GM06990 (cell line): ENCODE measurements around the gene ZNF519.

ENCODE experiments used
- DNase-seq: peaks from one replicate; pipeline ENCODE4 v3.0.0-alpha.2; 2011; ENCODE audit not compliant: insufficient read length; ENCODE audit errors: extremely low read depth
- H3K27me3 ChIP-seq: replicated peaks from 2 replicates; pipeline ENCODE4 v1.6.0; 2011; ENCODE audit warnings: low read length; ENCODE audit not compliant: control insufficient read depth, insufficient read depth
- H3K36me3 ChIP-seq: 2 replicates; pipeline ENCODE4 v1.5.1; 2011; ENCODE audit warnings: low read length; ENCODE audit not compliant: control insufficient read depth, insufficient read depth
- H3K4me3 ChIP-seq: replicated peaks from 2 replicates; pipeline ENCODE4 v1.5.1; 2011; ENCODE audit warnings: low read depth, mild to moderate bottlenecking, control low read depth, low read length
- TF ChIP-seq, protein P1 (sequence below): IDR thresholded peaks from 2 replicates; pipeline ENCODE4 v1.5.1; 2011; ENCODE audit warnings: low read length, control low read depth, mild to moderate bottlenecking, inconsistent platforms; ENCODE audit not compliant: insufficient read depth, poor library complexity, severe bottlenecking

ZNF519 gene

DNA sequence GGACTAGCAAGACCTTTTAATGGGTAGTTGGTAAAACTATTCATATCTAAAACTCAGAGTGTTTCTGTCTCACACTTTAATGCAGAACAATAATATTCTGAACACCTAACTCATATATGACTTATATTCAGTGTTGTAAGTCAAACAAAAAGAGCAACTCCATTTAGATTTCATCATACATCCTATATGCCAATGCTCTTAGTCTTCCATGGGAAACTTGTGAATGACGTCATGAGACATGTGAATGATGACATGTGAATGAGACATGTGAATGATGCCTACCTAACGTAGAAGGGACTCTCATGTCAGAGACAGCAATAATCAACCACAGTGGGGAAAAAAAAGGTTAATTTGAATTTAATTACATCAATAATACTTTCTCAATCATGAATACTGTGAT lies 28.0 kb downstream of the ZNF519 start:
- no peaks in the 10 kb centered on the region; the same call in none of the 2 replicates for H3K36me3 ChIP-seq
- TF ChIP-seq, protein P1, sequence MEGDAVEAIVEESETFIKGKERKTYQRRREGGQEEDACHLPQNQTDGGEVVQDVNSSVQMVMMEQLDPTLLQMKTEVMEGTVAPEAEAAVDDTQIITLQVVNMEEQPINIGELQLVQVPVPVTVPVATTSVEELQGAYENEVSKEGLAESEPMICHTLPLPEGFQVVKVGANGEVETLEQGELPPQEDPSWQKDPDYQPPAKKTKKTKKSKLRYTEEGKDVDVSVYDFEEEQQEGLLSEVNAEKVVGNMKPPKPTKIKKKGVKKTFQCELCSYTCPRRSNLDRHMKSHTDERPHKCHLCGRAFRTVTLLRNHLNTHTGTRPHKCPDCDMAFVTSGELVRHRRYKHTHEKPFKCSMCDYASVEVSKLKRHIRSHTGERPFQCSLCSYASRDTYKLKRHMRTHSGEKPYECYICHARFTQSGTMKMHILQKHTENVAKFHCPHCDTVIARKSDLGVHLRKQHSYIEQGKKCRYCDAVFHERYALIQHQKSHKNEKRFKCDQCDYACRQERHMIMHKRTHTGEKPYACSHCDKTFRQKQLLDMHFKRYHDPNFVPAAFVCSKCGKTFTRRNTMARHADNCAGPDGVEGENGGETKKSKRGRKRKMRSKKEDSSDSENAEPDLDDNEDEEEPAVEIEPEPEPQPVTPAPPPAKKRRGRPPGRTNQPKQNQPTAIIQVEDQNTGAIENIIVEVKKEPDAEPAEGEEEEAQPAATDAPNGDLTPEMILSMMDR = no peak
- H3K4me3 ChIP-seq = no peak overlapping the region
- no peak for DNase-seq
- H3K27me3 ChIP-seq = no peaks in the 10 kb centered on the region

DNA sequence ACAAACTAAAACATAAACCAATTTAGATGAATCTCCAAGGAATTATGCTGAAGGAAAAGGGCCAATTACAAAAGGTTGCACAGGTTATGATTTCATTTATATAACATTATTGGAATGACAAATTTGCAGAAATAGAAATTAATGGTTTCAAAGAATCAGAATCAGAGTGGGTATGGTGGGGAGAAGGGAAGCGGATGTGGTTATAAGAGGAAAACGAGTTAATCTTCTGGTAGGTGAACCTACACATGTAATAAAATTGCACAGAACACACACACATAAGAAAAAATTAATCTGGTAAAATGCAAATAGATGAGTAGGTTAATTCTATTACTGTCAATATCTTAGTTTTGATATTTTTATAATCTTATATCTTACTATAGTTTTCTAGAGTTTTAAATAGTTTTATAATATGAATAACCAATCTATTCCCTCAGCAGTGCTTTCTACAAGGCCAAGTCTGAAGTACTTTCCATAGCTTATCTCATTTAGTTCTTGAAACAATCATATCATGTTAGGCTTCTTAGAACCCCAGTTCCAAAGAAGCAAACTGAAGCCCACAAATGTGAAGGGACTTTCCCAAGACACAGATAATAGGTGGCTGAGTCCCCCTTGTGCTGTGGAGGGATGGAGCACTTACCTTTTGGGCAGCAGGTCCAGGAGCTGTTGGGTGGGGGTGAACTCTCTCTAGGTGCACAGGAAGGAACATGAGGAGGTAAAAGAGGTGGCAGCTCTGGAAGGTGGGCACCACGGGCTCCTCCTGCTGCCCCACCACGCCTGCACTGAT lies 31.5 kb downstream of the ZNF519 start:
- H3K27me3 ChIP-seq = no peaks in the 10 kb centered on the region
- TF ChIP-seq, protein P1 = no peak
- H3K36me3 ChIP-seq = peaks cover 3% of the 10 kb centered on the region; the same call in 1 of the 2 replicates
- H3K4me3 ChIP-seq = no peak overlapping the region
- DNase-seq = no peak

DNA sequence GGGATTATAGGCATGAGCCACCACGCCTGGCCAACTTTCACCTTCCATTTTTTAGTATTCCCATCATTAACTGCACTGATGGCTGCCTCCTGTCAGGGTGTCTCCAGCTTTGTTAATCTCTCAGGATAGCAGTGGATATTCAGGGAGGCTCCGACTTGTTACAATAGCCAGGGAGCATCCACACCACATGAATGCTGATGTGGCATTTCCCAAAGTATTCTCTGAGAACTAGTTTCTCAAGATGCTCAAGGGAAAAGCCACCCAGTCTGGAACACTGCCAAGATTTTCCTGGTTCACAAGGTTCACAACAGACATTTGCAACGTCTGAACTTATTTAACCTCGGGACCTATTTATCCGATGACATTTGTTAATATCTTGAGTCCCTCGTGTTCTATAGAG lies 33.8 kb downstream of the ZNF519 start:
- DNase-seq = no peak
- TF ChIP-seq, protein P1 = no peak
- H3K27me3 ChIP-seq = no peaks in the 10 kb centered on the region
- no peak overlapping the region for H3K4me3 ChIP-seq
- H3K36me3 ChIP-seq = peaks cover 3% of the 10 kb centered on the region; the same call in 1 of the 2 replicates

DNA sequence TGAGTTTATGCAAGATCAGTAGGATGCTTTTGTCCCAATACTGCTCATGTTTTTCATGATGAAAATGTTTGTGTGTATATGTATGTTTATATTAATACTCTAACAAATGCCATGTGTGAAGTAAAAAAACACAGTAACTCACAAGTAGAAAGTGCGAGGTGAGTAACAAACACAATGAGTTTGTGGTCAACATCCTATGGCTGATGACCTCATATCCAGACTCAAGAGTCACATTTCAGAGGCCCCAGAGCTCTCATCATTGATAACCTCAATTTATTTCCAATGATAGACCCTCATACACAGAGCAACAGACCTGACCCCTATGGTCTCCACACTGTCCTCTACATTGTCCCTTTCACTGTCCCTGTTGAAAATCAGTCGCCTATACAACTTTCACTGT lies 34.5 kb downstream of the ZNF519 start:
- TF ChIP-seq, protein P1 = no peak
- H3K4me3 ChIP-seq = no peak overlapping the region
- peaks cover 3% of the 10 kb centered on the region; the same call in 1 of the 2 replicates for H3K36me3 ChIP-seq
- DNase-seq = no peak
- H3K27me3 ChIP-seq = no peaks in the 10 kb centered on the region

DNA sequence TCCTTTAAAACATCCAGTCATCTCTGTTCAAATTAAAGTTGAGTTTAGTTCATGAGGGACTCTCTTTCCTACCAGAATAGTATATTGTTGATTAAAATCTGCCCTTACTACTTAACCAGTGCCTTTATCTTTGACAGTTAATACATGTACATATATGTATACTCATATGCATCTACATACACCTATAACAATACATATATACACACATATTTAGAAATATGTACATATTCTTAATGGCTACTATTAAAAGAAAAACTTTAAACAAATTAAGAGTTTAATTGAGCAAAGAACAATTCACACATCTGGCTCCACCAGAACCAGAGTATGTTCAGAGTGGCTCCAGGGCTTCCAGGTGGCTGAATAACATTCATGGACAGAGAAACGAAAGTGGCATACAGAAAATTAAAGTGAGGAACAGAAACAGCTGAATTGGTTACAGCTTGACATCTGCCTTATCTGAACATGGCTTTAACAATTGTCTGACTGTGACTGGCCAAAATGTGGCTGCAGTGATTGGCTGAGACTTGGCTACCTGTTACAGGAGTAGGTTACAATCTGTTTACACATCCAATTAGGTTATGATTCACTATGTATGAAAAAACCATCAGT lies 38.8 kb downstream of the ZNF519 start:
- Histone ChIP-seq H3K36me3 (peaks cover 3% of the 10 kb centered on the region; the same call in 1 of the 2 replicates), H3K4me3 (no peak overlapping the region), H3K27me3 (no peaks in the 10 kb centered on the region)
- TF ChIP-seq, protein P1 = no peak
- DNase-seq = no peak
